A673 (cell line): ENCODE measurements around the gene TSPAN14. TPM values are rescaled to one million over a fixed set of nuclear protein-coding genes. Genes with fewer than 3 reads are reported as not detected.

ENCODE experiments used
- BruUV-seq: library from RNA; stranded (reverse); fragments of 400-500 nt; replicated peaks from 2 replicates; lab custom pipeline; 2021; lab: Mats Ljungman, UMichigan
- CTCF ChIA-PET: fragments of 300-600 bp; sonication (Branson Sonifier 250); formaldehyde crosslinking; loops from one replicate; lab custom pipeline; 2022; ENCODE audit warnings: antibody characterized with exemption; lab: Charles Lee
- POLR2A ChIA-PET: fragments of 300-600 bp; sonication (Branson Sonifier 250); formaldehyde crosslinking; loops from one replicate; lab custom pipeline; 2022; ENCODE audit warnings: antibody characterized with exemption; ENCODE audit not compliant: low non-redundant PET; lab: Charles Lee
- DNase-seq: peaks from one replicate; pipeline ENCODE4 v3.0.0-alpha.2; 2015; ENCODE audit warnings: low spot score
- H3K27ac ChIP-seq: fragments of 200-600 bp; sonication (generic); 2 replicates; pipeline ENCODE4 v1.5.1; 2016; ENCODE audit warnings: mixed run types, low read depth, mild to moderate bottlenecking, mixed read lengths, antibody characterized with exemption, low read length; ENCODE audit not compliant: poor library complexity, severe bottlenecking
- H3K27me3 ChIP-seq: fragments of 200-600 bp; sonication (generic); replicated peaks from 2 replicates; pipeline ENCODE4 v1.6.1; 2017; ENCODE audit warnings: mixed run types, low read depth, mild to moderate bottlenecking, mixed read lengths, antibody characterized with exemption, low read length; ENCODE audit not compliant: insufficient read depth, poor library complexity
- H3K36me3 ChIP-seq: fragments of 200-600 bp; sonication (generic); 2 replicates; pipeline ENCODE4 v1.6.1; 2016; ENCODE audit warnings: mixed run types, mild to moderate bottlenecking, mixed read lengths, antibody characterized with exemption, low read length; ENCODE audit not compliant: insufficient read depth, poor library complexity, severe bottlenecking
- H3K4me1 ChIP-seq: fragments of 200-600 bp; sonication (generic); 2 replicates; pipeline ENCODE4 v1.6.1; 2017; ENCODE audit warnings: mixed run types, mild to moderate bottlenecking, mixed read lengths, antibody characterized with exemption, low read length; ENCODE audit not compliant: insufficient read depth, poor library complexity, severe bottlenecking
- H3K4me3 ChIP-seq: fragments of 200-600 bp; sonication (generic); 2 replicates; pipeline ENCODE4 v1.5.1; 2016; ENCODE audit warnings: low read depth, mixed run types, mild to moderate bottlenecking, mixed read lengths, low read length; ENCODE audit not compliant: poor library complexity, severe bottlenecking
- H3K9me3 ChIP-seq: fragments of 200-600 bp; sonication (generic); 2 replicates; pipeline ENCODE4 v1.6.1; 2016; ENCODE audit warnings: mixed run types, low read depth, mild to moderate bottlenecking, mixed read lengths, antibody characterized with exemption, low read length; ENCODE audit not compliant: poor library complexity, severe bottlenecking
- EZH2 ChIP-seq: fragments of 200-600 bp; sonication (generic); IDR thresholded peaks from 2 replicates; pipeline ENCODE4 v1.6.1; 2017; ENCODE audit warnings: borderline replicate concordance, low read depth, mild to moderate bottlenecking, mixed read lengths, antibody characterized with exemption, low read length; ENCODE audit not compliant: poor library complexity, severe bottlenecking
- intact Hi-C: fragments of 100-400 bp; cut with micrococcal nuclease; formaldehyde crosslinking; loops from one replicate; pipeline ENCODE4 v1.10.0; 2022; ENCODE audit not compliant: unreplicated experiment
- total RNA-seq: library from RNA; stranded (reverse); gene quantifications from 2 replicates; pipeline ENCODE4 v1.2.3, GENCODE V29; 2021
- TF ChIP-seq, protein P1 (sequence below): fragments of 300-800, 200-600 bp; sonication (generic); conservative IDR thresholded peaks from 2 replicates; pipeline ENCODE4 v1.5.1; 2017; ENCODE audit warnings: low read depth, mild to moderate bottlenecking, antibody characterized with exemption, low read length, moderate library complexity, mixed read lengths

Gene TSPAN14
- total RNA-seq, 1 experiment from 2014 or later = 50.4 TPM

DNA sequence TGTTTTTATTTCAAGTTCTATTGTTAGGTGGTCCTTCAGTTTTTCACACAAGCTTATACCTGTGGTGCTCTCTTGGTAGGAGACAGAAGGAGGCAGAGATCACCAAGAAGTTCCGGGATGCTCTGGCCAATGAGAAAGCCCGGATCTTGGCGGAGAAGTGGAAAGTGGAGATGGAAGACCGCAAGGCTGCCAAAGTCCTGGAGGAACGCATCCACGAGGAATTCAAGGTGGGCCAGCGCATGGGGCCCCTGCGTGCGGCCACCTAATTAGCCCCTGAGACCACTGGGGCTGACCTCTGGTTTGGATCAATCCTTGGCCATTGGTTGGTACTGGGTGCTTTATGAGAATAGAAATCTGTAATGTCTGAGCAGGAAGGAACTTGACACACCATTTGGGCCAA is 117.2 kb downstream of the TSPAN14 start:
- Histone ChIP-seq H3K27ac (no peak overlapping the region), H3K4me1 (no peaks in the 10 kb centered on the region), H3K36me3 (no peaks in the 10 kb centered on the region), H3K27me3 (peaks cover 6% of the 10 kb centered on the region), H3K4me3 (no peak overlapping the region), H3K9me3 (no peaks in the 10 kb centered on the region)
- POLR2A ChIA-PET = no interaction called here
- intact Hi-C loops = no loop called here
- TF ChIP-seq EZH2 = no peak
- CTCF ChIA-PET = no interaction called here
- no TSS peak for BruUV-seq
- DNase-seq = no peak

DNA sequence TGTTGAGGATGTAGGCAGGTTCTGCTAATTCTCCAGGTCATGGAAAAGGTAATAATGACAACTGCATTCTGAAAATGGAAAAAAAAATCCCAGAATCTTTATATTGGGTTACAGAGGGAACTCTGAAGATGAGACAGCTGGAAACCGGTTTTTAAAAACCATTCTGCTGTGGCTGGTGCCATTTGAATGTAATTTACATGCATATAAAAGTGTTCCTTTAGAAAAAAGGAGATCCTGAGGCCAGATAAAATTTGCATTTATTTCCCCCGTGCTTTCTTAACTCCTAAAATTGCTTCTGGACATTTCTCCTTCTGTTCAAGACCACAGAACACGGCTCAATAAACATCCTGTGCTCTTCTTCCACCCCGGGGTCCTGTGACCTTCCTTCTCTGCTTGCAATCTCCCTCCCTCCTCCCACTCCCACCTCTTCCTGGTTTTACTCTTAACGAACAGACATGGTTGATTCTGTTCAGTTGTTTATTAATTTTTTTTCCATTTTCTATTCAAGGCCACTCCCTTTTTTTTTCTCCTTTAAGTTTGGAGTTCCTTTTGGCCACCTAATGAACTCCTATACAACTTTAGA is 125.2 kb downstream of the TSPAN14 start:
- Histone ChIP-seq H3K36me3 (no peaks in the 10 kb centered on the region), H3K27ac (no peak overlapping the region), H3K4me1 (no peaks in the 10 kb centered on the region), H3K27me3 (no peaks in the 10 kb centered on the region), H3K9me3 (no peaks in the 10 kb centered on the region), H3K4me3 (no peak overlapping the region)
- intact Hi-C loops = no loop called here
- TF ChIP-seq EZH2 = no peak
- TF ChIP-seq, protein P1, sequence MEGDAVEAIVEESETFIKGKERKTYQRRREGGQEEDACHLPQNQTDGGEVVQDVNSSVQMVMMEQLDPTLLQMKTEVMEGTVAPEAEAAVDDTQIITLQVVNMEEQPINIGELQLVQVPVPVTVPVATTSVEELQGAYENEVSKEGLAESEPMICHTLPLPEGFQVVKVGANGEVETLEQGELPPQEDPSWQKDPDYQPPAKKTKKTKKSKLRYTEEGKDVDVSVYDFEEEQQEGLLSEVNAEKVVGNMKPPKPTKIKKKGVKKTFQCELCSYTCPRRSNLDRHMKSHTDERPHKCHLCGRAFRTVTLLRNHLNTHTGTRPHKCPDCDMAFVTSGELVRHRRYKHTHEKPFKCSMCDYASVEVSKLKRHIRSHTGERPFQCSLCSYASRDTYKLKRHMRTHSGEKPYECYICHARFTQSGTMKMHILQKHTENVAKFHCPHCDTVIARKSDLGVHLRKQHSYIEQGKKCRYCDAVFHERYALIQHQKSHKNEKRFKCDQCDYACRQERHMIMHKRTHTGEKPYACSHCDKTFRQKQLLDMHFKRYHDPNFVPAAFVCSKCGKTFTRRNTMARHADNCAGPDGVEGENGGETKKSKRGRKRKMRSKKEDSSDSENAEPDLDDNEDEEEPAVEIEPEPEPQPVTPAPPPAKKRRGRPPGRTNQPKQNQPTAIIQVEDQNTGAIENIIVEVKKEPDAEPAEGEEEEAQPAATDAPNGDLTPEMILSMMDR = no peak
- ChIA-PET POLR2A (no interaction called here), CTCF (no interaction called here)
- DNase-seq = no peak
- no TSS peak for BruUV-seq

DNA sequence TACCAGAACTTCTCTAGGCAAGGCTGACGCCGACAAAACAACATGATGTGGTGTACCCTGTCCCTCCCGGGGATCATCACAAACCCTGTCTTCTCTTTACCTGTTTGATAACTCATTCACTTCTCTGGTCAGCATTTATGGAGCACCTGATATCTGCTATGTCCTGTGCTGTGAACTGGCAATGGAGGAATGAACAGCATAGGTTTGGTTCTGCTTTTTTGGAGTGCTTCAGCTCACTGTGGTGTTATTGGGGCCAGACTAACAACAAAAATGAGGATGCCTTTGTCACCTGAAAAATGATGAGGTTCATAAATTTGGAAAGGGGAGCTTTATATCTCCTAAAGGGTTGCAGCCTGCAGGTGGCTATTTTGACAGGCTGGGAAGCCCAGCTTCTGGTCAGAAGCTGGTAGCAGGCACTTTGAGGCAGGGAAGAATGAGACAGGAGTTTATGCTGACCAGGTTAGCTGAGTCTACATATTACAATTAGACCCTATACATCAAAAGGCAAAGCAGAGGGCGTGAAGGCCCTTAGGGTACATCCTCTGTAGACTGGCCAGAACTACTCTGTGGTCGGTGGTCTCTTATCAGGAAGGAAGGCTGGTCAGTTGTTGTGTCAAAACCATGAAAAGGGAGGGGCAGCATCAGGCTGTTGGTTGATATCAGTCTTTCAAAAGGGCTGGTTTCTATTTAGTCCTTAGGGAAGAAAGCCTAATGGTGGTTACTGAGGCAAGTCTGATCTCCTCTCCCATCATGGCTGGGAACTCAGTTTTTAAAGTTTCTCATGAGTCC is 125.9 kb downstream of the TSPAN14 start:
- DNase-seq = no peak
- ChIA-PET POLR2A (no interaction called here), CTCF (no interaction called here)
- Histone ChIP-seq H3K9me3 (no peaks in the 10 kb centered on the region), H3K36me3 (no peaks in the 10 kb centered on the region), H3K4me1 (no peaks in the 10 kb centered on the region), H3K4me3 (no peak overlapping the region), H3K27ac (no peak overlapping the region), H3K27me3 (no peaks in the 10 kb centered on the region)
- intact Hi-C loops = no loop called here
- TF ChIP-seq, protein P1 = no peak
- no peak for TF ChIP-seq EZH2
- BruUV-seq = no TSS peak
